GM19043 (cell line): ENCODE results near the gene NXPH2.
A peak's percentile ranks its signal among the peaks of the same experiment; 100 is the strongest.
"Not testable (repeated sequence)": the region's sequence is repeated elsewhere in the genome, so short reads cannot be mapped to it uniquely, and the experiment has no call there.

Experiments
- ATAC-seq: cut with Tn5 transposase; IDR thresholded peaks from one replicate; pipeline ENCODE4 v1.9.1; 2021; ENCODE audit warnings: low read depth; ENCODE audit not compliant: unreplicated experiment

Gene NXPH2

GRCh38 chr2:138644776-138645175 is 135.4 kb downstream of the NXPH2 start:
- not testable (repeated sequence) for ATAC-seq

DNA sequence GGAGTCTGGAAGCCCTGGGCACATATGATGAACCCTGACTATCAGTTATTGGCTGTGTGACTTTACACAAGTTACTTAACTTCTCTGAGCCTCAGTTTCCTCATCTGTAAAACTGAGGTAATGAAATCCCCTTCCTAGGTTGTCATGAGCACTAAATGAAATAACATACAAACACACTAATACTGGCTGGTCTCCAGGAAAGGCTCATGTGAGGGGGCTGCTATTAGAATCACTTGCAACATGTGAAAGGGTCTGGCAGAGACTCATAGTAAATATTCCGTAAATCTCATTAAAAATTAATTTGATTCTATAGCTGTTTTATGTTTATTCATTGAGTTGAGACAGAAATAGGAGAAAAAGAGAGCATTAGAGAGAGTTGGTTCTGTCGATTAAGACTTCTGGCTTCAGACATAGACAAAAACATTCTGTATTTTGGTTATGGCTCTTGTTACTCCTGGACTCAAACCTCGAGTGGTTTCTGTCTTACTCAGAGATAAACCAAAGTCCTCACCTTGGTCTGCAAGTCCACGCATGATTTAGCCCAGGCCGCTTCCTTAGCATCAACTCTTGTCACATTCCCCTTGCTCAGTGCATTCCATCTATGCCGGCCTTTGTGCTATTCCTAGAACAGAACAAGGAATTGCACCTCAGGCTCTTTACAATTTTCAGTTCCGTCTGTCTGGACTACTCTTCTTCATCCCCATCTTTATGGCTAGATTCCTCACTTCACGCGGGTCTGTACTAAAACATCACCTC is 139.1 kb downstream of the NXPH2 start:
- ATAC-seq, result peak; percentile 71

DNA sequence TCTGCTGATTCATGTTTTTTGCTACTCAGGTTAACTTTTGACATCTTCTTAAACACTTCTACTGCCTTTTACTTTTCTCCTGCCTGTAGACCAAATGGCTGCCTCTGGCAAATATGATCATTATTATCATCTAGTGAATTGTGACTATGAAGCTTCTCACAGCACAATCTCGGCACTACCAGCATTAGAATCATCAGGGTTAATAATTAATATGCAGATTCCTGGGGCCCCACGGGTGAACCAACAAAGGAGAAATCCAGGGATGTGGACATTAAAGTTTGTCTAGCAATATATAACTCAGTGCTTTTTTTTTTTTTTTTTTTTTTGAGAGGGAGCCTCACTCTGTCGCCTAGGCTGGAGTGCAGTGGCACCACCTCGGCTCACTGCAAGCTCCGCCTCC is 142.5 kb downstream of the NXPH2 start:
- ATAC-seq, result no peak

DNA sequence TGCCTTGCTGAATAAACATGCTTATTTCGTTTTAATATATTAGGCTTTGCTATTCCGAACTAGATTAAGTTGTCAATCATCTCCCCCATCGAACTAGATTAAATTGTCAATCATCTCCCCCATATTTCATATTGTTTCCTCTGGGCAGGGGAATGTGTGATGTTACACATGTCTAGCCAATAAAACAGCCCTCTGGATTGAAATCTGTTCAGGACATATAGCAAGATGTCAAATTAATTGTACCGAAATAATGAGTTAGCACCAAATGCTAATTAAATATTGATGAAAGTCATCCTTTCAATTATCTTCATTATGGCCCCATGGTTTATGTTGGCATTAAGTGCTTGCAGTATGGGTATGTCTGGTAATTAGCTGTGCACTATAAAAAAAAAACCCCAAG is 143.1 kb downstream of the NXPH2 start:
- ATAC-seq, result no peak

- ATAC-seq, result no peak
Observed at GRCh38 chr2:138633049-138633448, 147.1 kb downstream of the NXPH2 start.

- ATAC-seq, result no peak
Observed at GRCh38 chr2:138632066-138632620, 148.0 kb downstream of the NXPH2 start.

GRCh38 chr2:138630164-138630563 is 150.0 kb downstream of the NXPH2 start:
- ATAC-seq, result no peak

- no peak for ATAC-seq
Observed at GRCh38 chr2:138626148-138626547, 154.0 kb downstream of the NXPH2 start.

DNA sequence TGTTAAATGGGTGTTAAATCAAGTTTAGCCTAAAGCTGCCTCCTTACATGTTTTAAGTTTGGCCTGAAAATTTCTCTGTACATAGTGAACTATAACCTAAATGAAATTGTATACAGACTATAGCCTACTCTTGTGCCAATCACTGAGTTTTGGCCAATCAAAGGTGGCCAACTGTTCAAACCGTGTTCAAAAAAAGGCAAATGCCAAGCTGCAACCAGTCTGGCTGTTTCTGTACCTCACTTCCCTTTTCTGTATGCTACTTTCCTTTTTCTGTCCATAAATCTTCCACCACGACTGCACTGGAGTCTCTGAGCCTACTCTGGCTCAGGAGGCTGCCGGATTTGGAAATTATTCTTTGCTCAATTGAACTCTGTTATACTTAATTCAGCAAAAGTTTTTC is 157.6 kb downstream of the NXPH2 start:
- ATAC-seq, result no peak

GRCh38 chr2:138621139-138621538 is 159.1 kb downstream of the NXPH2 start:
- ATAC-seq, result no peak

GRCh38 chr2:138620431-138620830 is 159.8 kb downstream of the NXPH2 start:
- ATAC-seq, result no peak
